BJ (cell line): Measurements from ENCODE around the gene STIM1. TPM values are rescaled to one million over a fixed set of nuclear protein-coding genes. Genes with fewer than 3 reads are reported as not detected.
A peak's percentile ranks its signal among the peaks of the same experiment; 100 is the strongest.

ENCODE experiments used
- CTCF ChIA-PET: fragments of 350-600 bp; formaldehyde crosslinking; extraction: SDS; loops from one replicate; lab custom pipeline; 2021; ENCODE audit warnings: antibody characterized with exemption, inconsistent platforms; lab: Yijun Ruan, JAX
- POLR2A ChIA-PET: fragments of 300-600 bp; sonication (Branson Sonifier 250); formaldehyde crosslinking; extraction: SDS; loops from one replicate; lab custom pipeline; 2021; ENCODE audit warnings: antibody characterized with exemption; lab: Charles Lee
- DNase-seq: peaks from one replicate; pipeline ENCODE4 v3.0.0-alpha.2; 2011; ENCODE audit warnings: low read depth
- H3K27me3 ChIP-seq: 2 replicates; pipeline ENCODE4 v1.6.0; 2011; ENCODE audit warnings: low read length; ENCODE audit not compliant: control insufficient read depth, insufficient read depth
- H3K36me3 ChIP-seq: 2 replicates; pipeline ENCODE4 v1.5.1; 2011; ENCODE audit warnings: low read length; ENCODE audit not compliant: control insufficient read depth, insufficient read depth
- H3K4me3 ChIP-seq: 2 replicates; pipeline ENCODE4 v1.5.1; 2011; ENCODE audit warnings: low read depth, mild to moderate bottlenecking, control low read depth, low read length
- CTCF ChIP-seq: IDR thresholded peaks from 2 replicates; pipeline ENCODE4 v1.5.1; 2011; ENCODE audit warnings: low read depth, mild to moderate bottlenecking, control low read depth, inconsistent platforms, low read length, moderate library complexity; ENCODE audit not compliant: insufficient read depth
- polyA plus RNA-seq: library from polyadenylated mRNA; depleted of rRNA; stranded (reverse); fragments of >200 nt; gene quantifications from 2 replicates; pipeline ENCODE4 v1.2.3, GENCODE V29; 2011

Gene STIM1
- polyA plus RNA-seq, 1 experiment: 54.6 TPM

GRCh38 chr11:3824714-3825472, 30.6 kb upstream of the STIM1 start:
- Histone ChIP-seq H3K4me3 (no peak overlapping the region), H3K27me3 (no peaks in the 10 kb centered on the region), H3K36me3 (peaks cover 16% of the 10 kb centered on the region)
- ChIA-PET CTCF (interaction anchor here (0.9 to 1.4 kb wide), 4 partner anchors 11 to 16 kb away, joined by 3 to 4 read pairs (median 3); no protein-coding TSS in a partner anchor), POLR2A (no interaction called here)
- TF ChIP-seq CTCF: peak; percentile 55
- no peak for DNase-seq

DNA sequence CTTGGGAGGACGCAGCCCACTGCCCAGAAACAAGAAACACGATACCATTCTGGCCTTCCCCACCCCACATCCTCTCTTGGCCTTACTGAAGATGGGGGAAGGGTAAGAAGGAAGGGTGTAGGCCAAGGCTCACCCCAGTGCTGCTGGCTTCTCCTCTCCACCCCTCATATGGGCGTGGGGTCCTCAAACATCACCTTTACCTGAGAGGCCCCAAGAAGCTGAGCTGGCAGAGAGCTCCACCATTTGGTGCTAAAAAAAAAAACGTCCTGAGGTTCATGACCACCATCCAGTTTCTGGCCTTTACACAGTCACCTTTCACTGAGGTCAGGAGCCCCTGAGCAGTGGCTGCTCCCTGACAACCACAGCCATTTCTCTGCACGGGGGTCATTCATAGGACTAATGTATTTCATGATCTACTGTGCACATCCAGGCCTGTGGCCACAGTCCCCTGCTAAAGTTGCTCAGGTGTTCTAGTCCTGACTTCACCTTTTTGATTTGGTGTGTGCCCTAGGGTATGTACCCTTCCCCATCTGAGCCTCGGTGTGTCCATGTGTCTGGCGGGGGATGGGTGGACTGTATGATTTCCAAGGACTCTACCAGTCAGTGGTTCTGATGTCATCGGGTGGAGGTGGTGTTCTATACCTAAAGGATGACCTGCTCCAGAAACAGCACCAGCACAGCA, 29.9 kb upstream of the STIM1 start:
- POLR2A ChIA-PET: no interaction called here

GRCh38 chr11:3826721-3827120, 28.7 kb upstream of the STIM1 start:
- H3K27me3 ChIP-seq: no peaks in the 10 kb centered on the region
- ChIA-PET POLR2A (no interaction called here), CTCF (interaction anchor here (1.7 kb wide), 1 partner anchor 14 kb away, joined by 3 read pairs; no protein-coding TSS in a partner anchor)
- no peak overlapping the region for H3K4me3 ChIP-seq
- H3K36me3 ChIP-seq: peaks cover 20% of the 10 kb centered on the region
- no peak for TF ChIP-seq CTCF
- no peak for DNase-seq

More for the DNA sequence above, 29.9 kb upstream of the STIM1 start:
- H3K36me3 ChIP-seq: peaks cover 17% of the 10 kb centered on the region
- H3K4me3 ChIP-seq: no peak overlapping the region
- CTCF ChIA-PET: interaction anchor here (1.0 to 1.7 kb wide), 4 partner anchors 13 to 16 kb away, joined by 3 to 4 read pairs (median 3); no protein-coding TSS in a partner anchor
- no peak for TF ChIP-seq CTCF
- H3K27me3 ChIP-seq: no peaks in the 10 kb centered on the region
- no peak for DNase-seq

GRCh38 chr11:3827434-3828186, 27.9 kb upstream of the STIM1 start:
- Histone ChIP-seq H3K4me3 (no peak overlapping the region), H3K27me3 (no peaks in the 10 kb centered on the region), H3K36me3 (peaks cover 20% of the 10 kb centered on the region)
- no peak for DNase-seq
- POLR2A ChIA-PET: no interaction called here
- no peak for TF ChIP-seq CTCF
- CTCF ChIA-PET: interaction anchor here (1.7 kb wide), 1 partner anchor 15 kb away, joined by 3 read pairs; no protein-coding TSS in a partner anchor
